Astrocyte of the spinal cord (primary cell): ENCODE measurements around the gene PRDM12.

ENCODE experiments used
- DNase-seq: peaks from one replicate; pipeline ENCODE4 v3.0.0; 2011; ENCODE audit warnings: low read depth, low spot score
- H3K4me3 ChIP-seq: 2 replicates; pipeline ENCODE4 v1.5.1; 2011; ENCODE audit warnings: low read depth, mild to moderate bottlenecking, low read length, moderate library complexity
- in situ Hi-C: cut with HindIII; loops from 2 replicates; pipeline ENCODE4 v1.10.0; 2017; ENCODE audit warnings: low sequenced_read_pairs
- TF ChIP-seq, protein P1 (sequence below): IDR thresholded peaks from 2 replicates; pipeline ENCODE4 v1.5.1; 2012; ENCODE audit warnings: low read depth, mild to moderate bottlenecking, low read length, inconsistent platforms

The PRDM12 gene

GRCh38 chr9:130663977-130664250, 480 bp upstream of the PRDM12 start:
- no peak for DNase-seq
- H3K4me3 ChIP-seq: no peak overlapping the region

DNA sequence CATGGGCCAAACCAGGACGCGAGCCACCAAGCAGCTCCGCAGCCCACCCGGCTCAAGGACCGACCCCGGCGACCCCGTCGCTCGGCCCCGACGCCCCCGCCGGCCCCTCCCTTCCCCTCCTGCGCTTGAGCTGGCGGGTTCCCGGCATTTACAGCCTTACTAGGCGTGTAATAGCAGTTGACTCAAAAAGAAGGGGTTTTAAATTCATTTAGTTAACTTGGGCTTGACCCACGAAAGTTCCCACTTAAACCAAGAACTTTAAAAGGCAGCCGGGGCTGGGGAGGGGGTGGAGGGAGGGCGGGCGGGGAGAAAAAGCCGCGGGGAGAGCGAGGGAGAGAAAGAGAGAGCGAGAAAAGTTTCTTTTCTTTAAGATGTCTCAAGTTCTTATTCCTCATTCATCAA, 636 bp downstream of the PRDM12 start:
- TF ChIP-seq, protein P1, sequence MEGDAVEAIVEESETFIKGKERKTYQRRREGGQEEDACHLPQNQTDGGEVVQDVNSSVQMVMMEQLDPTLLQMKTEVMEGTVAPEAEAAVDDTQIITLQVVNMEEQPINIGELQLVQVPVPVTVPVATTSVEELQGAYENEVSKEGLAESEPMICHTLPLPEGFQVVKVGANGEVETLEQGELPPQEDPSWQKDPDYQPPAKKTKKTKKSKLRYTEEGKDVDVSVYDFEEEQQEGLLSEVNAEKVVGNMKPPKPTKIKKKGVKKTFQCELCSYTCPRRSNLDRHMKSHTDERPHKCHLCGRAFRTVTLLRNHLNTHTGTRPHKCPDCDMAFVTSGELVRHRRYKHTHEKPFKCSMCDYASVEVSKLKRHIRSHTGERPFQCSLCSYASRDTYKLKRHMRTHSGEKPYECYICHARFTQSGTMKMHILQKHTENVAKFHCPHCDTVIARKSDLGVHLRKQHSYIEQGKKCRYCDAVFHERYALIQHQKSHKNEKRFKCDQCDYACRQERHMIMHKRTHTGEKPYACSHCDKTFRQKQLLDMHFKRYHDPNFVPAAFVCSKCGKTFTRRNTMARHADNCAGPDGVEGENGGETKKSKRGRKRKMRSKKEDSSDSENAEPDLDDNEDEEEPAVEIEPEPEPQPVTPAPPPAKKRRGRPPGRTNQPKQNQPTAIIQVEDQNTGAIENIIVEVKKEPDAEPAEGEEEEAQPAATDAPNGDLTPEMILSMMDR: no peak
- in situ Hi-C loops: no loop called here

More at GRCh38 chr9:130663977-130664250, 480 bp upstream of the PRDM12 start:
- TF ChIP-seq, protein P1: no peak
- in situ Hi-C loops: no loop called here

DNA sequence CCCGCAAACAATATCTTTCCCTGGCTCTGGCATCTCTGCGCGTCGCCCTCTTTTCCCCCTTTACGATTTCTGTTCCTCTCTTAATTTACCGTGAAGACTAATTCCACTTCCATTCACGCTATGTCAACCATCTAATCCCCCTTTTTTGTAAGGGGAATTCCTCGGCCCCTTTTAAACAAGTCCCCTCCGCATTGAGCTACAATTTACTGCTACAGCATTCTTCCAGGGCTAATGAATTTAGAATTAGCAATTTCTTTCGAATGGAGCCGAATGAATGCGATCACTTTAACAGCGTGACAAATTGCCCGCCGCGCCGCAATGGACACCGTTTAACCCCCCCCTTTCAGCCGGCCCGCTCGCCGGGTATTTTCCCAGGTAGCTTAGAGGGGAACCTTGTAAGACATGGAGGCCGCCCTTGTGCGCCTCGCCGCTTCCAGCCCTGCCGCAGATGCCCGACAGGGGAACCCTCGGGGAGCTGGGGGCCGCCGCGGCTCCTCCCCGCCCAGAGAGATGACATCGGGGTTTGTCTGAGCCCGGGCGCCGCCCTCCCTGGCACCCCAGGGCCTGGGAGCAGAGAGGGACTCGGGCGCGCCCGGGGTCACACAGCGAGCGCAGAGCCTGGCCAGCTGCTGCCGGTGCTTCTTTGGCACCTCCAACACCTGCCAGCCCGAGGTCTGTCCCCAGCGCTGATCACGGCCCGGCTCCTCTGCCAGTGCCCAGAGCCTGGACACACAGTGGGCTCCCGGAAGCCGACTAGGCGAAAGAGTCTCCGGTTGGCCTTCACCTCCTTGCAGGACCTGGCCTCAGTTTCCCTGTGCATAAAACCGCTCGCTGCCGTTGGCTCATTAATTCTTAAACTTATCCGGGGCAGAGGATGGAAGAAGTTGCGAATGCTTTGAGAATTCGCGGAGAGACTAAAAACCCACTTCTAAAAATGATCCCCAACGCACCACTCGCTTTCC, 1.3 kb downstream of the PRDM12 start:
- H3K4me3 ChIP-seq: no peak overlapping the region
- TF ChIP-seq, protein P1: no peak
- no peak for DNase-seq
- in situ Hi-C loops: no loop called here

More for the DNA sequence above, 636 bp downstream of the PRDM12 start:
- no peak for DNase-seq
- H3K4me3 ChIP-seq: no peak overlapping the region

DNA sequence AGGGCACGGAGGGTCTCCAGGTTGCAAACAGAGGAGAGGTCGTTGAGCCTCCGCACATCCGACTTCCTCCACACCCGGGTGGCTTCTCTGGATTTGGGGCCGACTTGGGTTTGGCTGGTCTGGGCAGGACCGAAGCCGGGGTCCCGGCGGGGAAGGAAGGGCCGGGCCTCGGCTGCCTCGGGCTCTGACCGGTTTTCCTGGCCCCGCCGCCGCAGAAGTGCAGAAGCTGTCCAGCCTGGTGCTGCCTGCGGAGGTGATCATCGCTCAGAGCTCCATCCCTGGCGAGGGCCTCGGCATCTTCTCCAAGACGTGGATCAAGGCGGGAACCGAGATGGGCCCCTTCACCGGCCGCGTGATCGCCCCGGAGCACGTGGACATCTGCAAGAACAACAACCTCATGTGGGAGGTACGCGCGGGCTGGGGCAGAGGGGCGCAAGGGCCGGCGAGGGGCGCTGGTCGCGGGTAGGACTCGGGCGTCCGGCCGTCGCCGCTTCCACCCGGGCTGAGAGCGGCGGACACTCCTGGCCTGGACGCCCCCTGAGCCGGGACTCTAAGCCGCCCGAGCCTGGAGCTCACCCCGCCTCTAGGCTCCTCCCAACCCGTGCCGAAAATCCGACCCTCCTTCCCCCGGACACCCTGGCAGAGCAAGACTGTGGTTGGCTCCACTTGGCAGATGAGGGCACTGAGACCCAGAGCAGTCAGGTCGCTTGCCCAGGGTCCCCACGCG, 2.2 kb downstream of the PRDM12 start:
- in situ Hi-C loops: no loop called here
- DNase-seq: no peak
- TF ChIP-seq, protein P1: no peak
- no peak overlapping the region for H3K4me3 ChIP-seq

DNA sequence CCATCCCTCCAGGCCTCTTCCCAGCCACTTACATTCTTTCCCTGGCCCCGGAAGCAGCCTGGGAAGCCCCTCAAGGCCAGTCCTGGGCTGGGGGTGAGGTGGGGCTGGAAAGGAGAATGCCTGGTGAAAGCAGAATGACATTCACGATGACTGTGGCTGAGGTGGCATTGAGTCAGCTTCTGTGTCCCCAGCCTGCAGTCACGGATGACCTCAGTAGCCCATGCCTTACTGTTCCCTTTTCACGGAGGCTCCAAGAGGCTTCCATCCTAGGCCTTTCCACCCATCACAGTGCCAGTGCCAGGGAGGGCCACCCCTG, 2.7 kb downstream of the PRDM12 start:
- TF ChIP-seq, protein P1: no peak
- DNase-seq: no peak
- in situ Hi-C loops: no loop called here
- no peak overlapping the region for H3K4me3 ChIP-seq

- TF ChIP-seq, protein P1: no peak
- no peak for DNase-seq
- no peak overlapping the region for H3K4me3 ChIP-seq
- in situ Hi-C loops: no loop called here
Observed at GRCh38 chr9:130668196-130668595, 3.8 kb downstream of the PRDM12 start.
